BJ (cell line): ENCODE results near the gene ATP6V1G2. TPM values are rescaled to one million over a fixed set of nuclear protein-coding genes. Genes with fewer than 3 reads are reported as not detected.

ENCODE experiments used
- CTCF ChIA-PET: fragments of 350-600 bp; formaldehyde crosslinking; extraction: SDS; loops from one replicate; lab custom pipeline; 2021; ENCODE audit warnings: antibody characterized with exemption, inconsistent platforms; lab: Yijun Ruan, JAX
- POLR2A ChIA-PET: fragments of 300-600 bp; sonication (Branson Sonifier 250); formaldehyde crosslinking; extraction: SDS; loops from one replicate; lab custom pipeline; 2021; ENCODE audit warnings: antibody characterized with exemption; lab: Charles Lee
- DNase-seq: peaks from one replicate; pipeline ENCODE4 v3.0.0-alpha.2; 2011; ENCODE audit warnings: low read depth
- H3K27me3 ChIP-seq: 2 replicates; pipeline ENCODE4 v1.6.0; 2011; ENCODE audit warnings: low read length; ENCODE audit not compliant: control insufficient read depth, insufficient read depth
- H3K36me3 ChIP-seq: 2 replicates; pipeline ENCODE4 v1.5.1; 2011; ENCODE audit warnings: low read length; ENCODE audit not compliant: control insufficient read depth, insufficient read depth
- H3K4me3 ChIP-seq: 2 replicates; pipeline ENCODE4 v1.5.1; 2011; ENCODE audit warnings: low read depth, mild to moderate bottlenecking, control low read depth, low read length
- polyA plus RNA-seq: library from polyadenylated mRNA; depleted of rRNA; stranded (reverse); fragments of >200 nt; gene quantifications from 2 replicates; pipeline ENCODE4 v1.2.3, GENCODE V29; 2011
- TF ChIP-seq, protein P1 (sequence below): IDR thresholded peaks from 2 replicates; pipeline ENCODE4 v1.5.1; 2011; ENCODE audit warnings: low read depth, mild to moderate bottlenecking, control low read depth, inconsistent platforms, low read length, moderate library complexity; ENCODE audit not compliant: insufficient read depth

Gene ATP6V1G2
- polyA plus RNA-seq, 1 experiment: 2.7 TPM

DNA sequence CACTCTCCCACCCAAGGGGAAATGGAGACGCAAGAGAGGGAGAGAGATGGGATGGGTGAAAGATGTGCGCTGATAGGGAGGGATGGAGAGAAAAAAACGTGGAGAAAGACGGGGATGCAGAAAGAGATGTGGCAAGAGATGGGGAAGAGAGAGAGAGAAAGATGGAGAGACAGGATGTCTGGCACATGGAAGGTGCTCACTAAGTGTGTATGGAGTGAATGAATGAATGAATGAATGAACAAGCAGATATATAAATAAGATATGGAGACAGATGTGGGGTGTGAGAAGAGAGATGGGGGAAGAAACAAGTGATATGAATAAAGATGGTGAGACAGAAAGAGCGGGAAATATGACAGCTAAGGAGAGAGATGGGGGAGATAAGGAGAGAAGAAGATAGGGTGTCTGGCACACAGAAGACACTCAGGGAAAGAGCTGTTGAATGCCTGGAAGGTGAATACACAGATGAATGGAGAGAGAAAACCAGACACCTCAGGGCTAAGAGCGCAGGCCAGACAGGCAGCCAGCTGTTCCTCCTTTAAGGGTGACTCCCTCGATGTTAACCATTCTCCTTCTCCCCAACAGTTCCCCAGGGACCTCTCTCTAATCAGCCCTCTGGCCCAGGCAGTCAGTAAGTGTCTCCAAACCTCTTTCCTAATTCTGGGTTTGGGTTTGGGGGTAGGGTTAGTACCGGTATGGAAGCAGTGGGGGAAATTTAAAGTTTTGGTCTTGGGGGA, 29.7 kb upstream of the ATP6V1G2 start:
- ChIA-PET POLR2A (no interaction called here), CTCF (interaction anchor here (1.1 to 15.5 kb wide), 4 partner anchors 8 to 28 kb away, joined by 3 to 156 read pairs (median 20); partner anchors contain the start of genes ATP6V1G2 and NFKBIL1)
- no peaks in the 10 kb centered on the region; the same call in 1 of the 2 replicates for H3K27me3 ChIP-seq
- DNase-seq: no peak
- no peak overlapping the region for H3K4me3 ChIP-seq
- TF ChIP-seq, protein P1, sequence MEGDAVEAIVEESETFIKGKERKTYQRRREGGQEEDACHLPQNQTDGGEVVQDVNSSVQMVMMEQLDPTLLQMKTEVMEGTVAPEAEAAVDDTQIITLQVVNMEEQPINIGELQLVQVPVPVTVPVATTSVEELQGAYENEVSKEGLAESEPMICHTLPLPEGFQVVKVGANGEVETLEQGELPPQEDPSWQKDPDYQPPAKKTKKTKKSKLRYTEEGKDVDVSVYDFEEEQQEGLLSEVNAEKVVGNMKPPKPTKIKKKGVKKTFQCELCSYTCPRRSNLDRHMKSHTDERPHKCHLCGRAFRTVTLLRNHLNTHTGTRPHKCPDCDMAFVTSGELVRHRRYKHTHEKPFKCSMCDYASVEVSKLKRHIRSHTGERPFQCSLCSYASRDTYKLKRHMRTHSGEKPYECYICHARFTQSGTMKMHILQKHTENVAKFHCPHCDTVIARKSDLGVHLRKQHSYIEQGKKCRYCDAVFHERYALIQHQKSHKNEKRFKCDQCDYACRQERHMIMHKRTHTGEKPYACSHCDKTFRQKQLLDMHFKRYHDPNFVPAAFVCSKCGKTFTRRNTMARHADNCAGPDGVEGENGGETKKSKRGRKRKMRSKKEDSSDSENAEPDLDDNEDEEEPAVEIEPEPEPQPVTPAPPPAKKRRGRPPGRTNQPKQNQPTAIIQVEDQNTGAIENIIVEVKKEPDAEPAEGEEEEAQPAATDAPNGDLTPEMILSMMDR: no peak
- H3K36me3 ChIP-seq: no peaks in the 10 kb centered on the region

DNA sequence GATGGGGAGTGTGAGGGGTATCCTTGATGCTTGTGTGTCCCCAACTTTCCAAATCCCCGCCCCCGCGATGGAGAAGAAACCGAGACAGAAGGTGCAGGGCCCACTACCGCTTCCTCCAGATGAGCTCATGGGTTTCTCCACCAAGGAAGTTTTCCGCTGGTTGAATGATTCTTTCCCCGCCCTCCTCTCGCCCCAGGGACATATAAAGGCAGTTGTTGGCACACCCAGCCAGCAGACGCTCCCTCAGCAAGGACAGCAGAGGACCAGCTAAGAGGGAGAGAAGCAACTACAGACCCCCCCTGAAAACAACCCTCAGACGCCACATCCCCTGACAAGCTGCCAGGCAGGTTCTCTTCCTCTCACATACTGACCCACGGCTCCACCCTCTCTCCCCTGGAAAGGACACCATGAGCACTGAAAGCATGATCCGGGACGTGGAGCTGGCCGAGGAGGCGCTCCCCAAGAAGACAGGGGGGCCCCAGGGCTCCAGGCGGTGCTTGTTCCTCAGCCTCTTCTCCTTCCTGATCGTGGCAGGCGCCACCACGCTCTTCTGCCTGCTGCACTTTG, 29.0 kb upstream of the ATP6V1G2 start, which contains the start of gene TNF:
TSS of gene TNF (plus strand) at position 231 of the 567 bp plus-strand sequence. CDS start at position 408, 177 bp downstream.
- Histone ChIP-seq H3K36me3 (no peaks in the 10 kb centered on the region), H3K4me3 (no peak within 1 kb of the TSS), H3K27me3 (no peaks in the 10 kb centered on the region; the same call in 1 of the 2 replicates)
- DNase-seq: no peak
- ChIA-PET CTCF (interaction anchor here (1.1 to 5.3 kb wide), 4 partner anchors 8 to 26 kb away, joined by 3 to 35 read pairs (median 10); partner anchors contain the start of gene NFKBIL1), POLR2A (no interaction called here)
- TF ChIP-seq, protein P1: no peak

DNA sequence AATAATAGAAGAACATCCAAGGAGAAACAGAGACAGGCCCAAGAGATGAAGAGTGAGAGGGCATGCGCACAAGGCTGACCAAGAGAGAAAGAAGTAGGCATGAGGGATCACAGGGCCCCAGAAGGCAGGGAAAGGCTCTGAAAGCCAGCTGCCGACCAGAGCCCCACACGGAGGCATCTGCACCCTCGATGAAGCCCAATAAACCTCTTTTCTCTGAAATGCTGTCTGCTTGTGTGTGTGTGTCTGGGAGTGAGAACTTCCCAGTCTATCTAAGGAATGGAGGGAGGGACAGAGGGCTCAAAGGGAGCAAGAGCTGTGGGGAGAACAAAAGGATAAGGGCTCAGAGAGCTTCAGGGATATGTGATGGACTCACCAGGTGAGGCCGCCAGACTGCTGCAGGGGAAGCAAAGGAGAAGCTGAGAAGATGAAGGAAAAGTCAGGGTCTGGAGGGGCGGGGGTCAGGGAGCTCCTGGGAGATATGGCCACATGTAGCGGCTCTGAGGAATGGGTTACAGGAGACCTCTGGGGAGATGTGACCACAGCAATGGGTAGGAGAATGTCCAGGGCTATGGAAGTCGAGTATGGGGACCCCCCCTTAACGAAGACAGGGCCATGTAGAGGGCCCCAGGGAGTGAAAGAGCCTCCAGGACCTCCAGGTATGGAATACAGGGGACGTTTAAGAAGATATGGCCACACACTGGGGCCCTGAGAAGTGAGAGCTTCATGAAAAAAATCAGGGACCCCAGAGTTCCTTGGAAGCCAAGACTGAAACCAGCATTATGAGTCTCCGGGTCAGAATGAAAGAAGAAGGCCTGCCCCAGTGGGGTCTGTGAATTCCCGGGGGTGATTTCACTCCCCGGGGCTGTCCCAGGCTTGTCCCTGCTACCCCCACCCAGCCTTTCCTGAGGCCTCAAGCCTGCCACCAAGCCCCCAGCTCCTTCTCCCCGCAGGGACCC, 28.0 kb upstream of the ATP6V1G2 start:
- H3K36me3 ChIP-seq: no peaks in the 10 kb centered on the region
- H3K27me3 ChIP-seq: peaks cover 1% of the 10 kb centered on the region
- TF ChIP-seq, protein P1: no peak
- no peak overlapping the region for H3K4me3 ChIP-seq
- no peak for DNase-seq
- CTCF ChIA-PET: interaction anchor here (0.9 to 5.3 kb wide), 6 partner anchors 9 to 29 kb away, joined by 3 to 35 read pairs (median 4); partner anchors contain the start of gene NFKBIL1
- POLR2A ChIA-PET: interaction anchor here (0.6 kb wide), 1 partner anchor 19 kb away, joined by 3 read pairs; no protein-coding TSS in a partner anchor

DNA sequence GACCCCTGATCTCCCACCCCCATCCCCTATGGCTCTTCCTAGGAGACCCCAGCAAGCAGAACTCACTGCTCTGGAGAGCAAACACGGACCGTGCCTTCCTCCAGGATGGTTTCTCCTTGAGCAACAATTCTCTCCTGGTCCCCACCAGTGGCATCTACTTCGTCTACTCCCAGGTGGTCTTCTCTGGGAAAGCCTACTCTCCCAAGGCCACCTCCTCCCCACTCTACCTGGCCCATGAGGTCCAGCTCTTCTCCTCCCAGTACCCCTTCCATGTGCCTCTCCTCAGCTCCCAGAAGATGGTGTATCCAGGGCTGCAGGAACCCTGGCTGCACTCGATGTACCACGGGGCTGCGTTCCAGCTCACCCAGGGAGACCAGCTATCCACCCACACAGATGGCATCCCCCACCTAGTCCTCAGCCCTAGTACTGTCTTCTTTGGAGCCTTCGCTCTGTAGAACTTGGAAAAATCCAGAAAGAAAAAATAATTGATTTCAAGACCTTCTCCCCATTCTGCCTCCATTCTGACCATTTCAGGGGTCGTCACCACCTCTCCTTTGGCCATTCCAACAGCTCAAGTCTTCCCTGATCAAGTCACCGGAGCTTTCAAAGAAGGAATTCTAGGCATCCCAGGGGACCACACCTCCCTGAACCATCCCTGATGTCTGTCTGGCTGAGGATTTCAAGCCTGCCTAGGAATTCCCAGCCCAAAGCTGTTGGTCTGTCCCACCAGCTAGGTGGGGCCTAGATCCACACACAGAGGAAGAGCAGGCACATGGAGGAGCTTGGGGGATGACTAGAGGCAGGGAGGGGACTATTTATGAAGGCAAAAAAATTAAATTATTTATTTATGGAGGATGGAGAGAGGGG, 27.1 kb upstream of the ATP6V1G2 start:
- POLR2A ChIA-PET: no interaction called here
- DNase-seq: no peak

More for the DNA sequence above, 27.1 kb upstream of the ATP6V1G2 start:
- Histone ChIP-seq H3K36me3 (no peaks in the 10 kb centered on the region), H3K4me3 (no peak overlapping the region), H3K27me3 (peaks cover 1% of the 10 kb centered on the region)
- CTCF ChIA-PET: interaction anchor here (1.0 to 5.3 kb wide), 6 partner anchors 8 to 28 kb away, joined by 3 to 35 read pairs (median 4); partner anchors contain the start of gene NFKBIL1
- TF ChIP-seq, protein P1: no peak
